ENCODE measurements around the gene WIPF2.

The WIPF2 gene

DNA sequence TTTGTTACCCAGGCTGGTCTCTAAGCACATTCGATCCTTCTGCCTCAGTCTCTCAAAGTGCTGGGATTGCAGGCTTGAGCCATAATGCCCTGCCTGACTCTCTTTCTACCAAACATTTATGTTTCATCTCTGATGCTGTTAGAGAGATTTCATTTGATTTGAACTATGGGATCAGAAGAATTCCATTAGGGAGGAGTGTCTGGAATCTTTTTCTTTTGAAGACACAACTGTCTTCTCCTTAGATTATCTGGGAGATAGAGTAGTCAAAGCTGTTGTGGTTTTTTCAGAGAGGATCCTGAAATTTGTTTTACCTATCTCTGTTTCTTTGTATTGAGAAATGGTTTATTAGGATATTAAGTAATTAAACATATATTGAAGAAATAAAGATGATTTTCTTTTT, 29.4 kb downstream of the WIPF2 start:
- H3K4me1 Mint-ChIP-seq, result peaks cover 3 to 20% of the 10 kb centered on the region in 2 donors
- ATAC-seq (replicated peaks), result no peak
- H3K36me3 Mint-ChIP-seq, result peaks cover 0 to 4% of the 10 kb centered on the region in 2 donors
- no peaks in the 10 kb centered on the region for H3K9me3 Mint-ChIP-seq
- H3K27me3 Mint-ChIP-seq, result no peaks in the 10 kb centered on the region
- H3K27ac Mint-ChIP-seq, result no peak overlapping the region
- no peak for DNase-seq
- H3K4me3 Mint-ChIP-seq, result no peak overlapping the region

DNA sequence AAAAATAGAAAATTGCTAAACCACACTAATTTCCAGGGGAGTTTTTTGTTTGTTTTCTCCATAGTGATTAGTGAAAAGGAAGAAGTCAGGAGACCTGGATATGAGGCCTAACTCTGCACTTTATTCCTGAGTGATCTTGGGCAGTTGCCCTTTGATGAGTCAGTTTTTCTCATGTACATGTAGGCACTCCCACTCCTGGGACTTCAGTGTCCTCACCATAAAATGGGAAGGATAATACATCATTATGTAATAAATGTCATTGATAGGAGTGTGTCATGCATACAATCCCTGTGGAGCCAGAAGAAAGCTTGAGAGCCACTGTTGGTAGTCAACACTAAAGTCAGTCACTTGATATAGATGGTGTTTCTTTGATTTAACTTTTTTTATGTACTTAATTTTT, 32.5 kb downstream of the WIPF2 start:
- Mint-ChIP-seq H3K4me1 (peaks cover 1 to 19% of the 10 kb centered on the region in 2 donors), H3K27ac (no peak overlapping the region), H3K36me3 (peaks cover 2 to 4% of the 10 kb centered on the region in 2 donors), H3K27me3 (no peaks in the 10 kb centered on the region), H3K9me3 (no peaks in the 10 kb centered on the region), H3K4me3 (no peak overlapping the region)
- DNase-seq (no peak), ATAC-seq (replicated peaks) (no peak)

DNA sequence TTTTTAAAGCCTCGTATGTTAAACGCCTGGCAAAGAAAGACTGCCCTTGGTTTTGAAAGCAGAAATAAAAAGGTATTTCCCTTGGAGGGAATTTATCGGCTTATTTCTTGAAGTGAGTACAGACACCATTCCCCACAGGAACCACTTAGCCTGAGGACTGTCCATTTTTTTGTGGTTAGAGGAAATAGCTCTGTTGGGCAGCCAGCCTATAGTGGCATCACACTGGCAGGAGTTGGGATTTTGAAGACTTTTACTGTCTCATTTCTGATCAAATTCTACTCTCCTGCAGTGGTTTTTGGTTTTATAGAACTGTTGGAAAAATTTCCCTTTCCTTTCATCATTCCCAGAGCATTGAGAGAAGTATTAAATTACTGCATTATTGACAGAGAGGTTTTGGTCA, 34.5 kb downstream of the WIPF2 start:
- Mint-ChIP-seq H3K4me3 (no peak overlapping the region), H3K27me3 (no peaks in the 10 kb centered on the region), H3K4me1 (peaks cover 2 to 27% of the 10 kb centered on the region in 2 donors), H3K36me3 (peaks cover 17 to 20% of the 10 kb centered on the region in 2 donors), H3K27ac (no peak overlapping the region), H3K9me3 (no peaks in the 10 kb centered on the region)
- ATAC-seq (replicated peaks), result no peak
- no peak for DNase-seq

DNA sequence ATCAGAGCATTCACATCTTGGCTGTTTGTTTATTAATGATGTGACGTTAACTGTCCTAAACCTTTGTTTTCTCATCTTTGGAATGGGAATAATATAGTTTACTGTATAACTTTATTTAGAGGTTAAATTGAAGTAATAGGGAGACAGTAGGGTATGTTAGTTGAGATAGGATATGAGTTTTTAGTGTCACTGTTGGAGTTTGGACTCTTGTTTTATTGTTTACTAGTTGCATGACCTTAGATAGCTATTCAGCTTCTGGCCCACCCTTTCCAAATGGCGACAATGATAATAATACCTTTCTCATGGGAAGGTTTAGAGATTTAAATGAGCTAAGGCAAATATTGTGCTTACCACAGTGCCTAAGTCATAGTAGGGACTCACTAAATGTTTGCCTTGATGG, 40.4 kb downstream of the WIPF2 start:
- no peak for DNase-seq
- H3K27me3 Mint-ChIP-seq, result no peaks in the 10 kb centered on the region
- no peaks in the 10 kb centered on the region for H3K9me3 Mint-ChIP-seq
- H3K36me3 Mint-ChIP-seq, result peaks cover 26 to 47% of the 10 kb centered on the region in 2 donors
- ATAC-seq (replicated peaks), result no peak
- H3K4me3 Mint-ChIP-seq, result no peak overlapping the region
- H3K27ac Mint-ChIP-seq, result no peak overlapping the region
- peaks cover 11 to 25% of the 10 kb centered on the region in 2 donors for H3K4me1 Mint-ChIP-seq

DNA sequence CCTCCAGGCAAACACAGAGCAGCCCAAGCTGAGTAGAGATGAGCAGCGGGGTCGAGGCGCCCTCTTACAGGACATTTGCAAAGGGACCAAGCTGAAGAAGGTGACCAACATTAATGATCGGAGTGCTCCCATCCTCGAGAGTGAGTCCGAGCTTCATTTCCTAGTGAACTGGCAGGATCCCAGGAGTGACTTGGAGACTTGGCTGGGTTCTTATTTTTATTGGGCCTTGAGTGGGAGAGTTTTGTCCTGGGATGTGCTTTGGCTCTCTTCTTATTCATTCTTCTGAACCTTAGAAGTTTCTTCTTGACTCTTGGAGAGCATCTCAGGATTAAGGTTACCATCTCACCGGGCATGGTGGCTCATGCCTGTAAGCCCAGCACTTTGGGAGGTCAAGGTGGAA, 41.4 kb downstream of the WIPF2 start:
- DNase-seq, result no peak
- Mint-ChIP-seq H3K4me3 (no peak overlapping the region), H3K36me3 (peaks cover 31 to 47% of the 10 kb centered on the region in 2 donors), H3K27me3 (no peaks in the 10 kb centered on the region), H3K27ac (no peak overlapping the region), H3K4me1 (peaks cover 11 to 22% of the 10 kb centered on the region in 2 donors), H3K9me3 (no peaks in the 10 kb centered on the region)
- ATAC-seq (replicated peaks), result no peak

DNA sequence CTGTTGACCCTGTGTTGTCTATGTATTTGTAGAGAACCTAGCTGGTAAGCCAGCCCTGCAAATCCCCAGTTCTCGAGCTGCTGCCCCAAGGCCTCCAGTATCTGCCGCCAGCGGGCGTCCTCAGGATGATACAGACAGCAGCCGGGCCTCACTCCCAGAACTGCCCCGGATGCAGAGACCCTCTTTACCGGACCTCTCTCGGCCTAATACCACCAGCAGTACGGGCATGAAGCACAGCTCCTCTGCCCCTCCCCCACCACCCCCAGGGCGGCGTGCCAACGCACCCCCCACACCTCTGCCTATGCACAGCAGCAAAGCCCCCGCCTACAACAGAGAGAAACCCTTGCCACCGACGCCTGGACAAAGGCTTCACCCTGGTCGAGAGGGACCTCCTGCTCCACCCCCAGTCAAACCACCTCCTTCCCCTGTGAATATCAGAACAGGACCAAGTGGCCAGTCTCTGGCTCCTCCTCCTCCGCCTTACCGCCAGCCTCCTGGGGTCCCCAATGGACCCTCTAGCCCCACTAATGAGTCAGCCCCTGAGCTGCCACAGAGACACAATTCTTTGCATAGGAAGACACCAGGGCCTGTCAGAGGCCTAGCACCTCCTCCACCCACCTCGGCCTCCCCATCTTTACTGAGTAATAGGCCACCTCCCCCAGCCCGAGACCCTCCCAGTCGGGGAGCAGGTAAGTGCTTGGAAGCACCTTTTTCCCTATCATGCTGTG, 45.5 kb downstream of the WIPF2 start:
- no peak for DNase-seq
- ATAC-seq (replicated peaks), result no peak
- Mint-ChIP-seq H3K4me1 (peaks cover 10 to 14% of the 10 kb centered on the region in 2 donors), H3K27ac (no peak overlapping the region), H3K36me3 (peaks cover 17 to 23% of the 10 kb centered on the region in 2 donors), H3K27me3 (no peaks in the 10 kb centered on the region), H3K9me3 (no peaks in the 10 kb centered on the region), H3K4me3 (no peak overlapping the region)

DNA sequence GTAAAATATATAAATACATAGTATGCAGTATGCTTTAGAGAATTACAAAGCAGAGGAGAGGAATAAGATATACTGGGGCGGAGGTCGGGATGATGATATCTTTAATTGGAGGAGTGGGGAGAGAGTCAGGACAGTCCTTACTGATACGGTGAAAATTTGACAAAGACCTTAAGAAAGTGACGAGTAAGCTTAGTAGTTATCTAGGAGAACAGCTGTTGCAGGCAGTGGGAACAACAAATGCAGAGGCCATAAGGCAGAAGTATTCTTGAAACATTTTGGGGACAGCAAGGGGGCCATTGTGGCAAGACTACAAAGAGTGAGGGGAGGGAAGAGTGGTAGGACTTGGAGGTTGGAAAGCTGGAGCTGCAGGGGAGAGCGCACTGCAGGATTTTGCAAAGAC, 46.2 kb downstream of the WIPF2 start:
- no peaks in the 10 kb centered on the region for H3K9me3 Mint-ChIP-seq
- H3K27me3 Mint-ChIP-seq, result no peaks in the 10 kb centered on the region
- DNase-seq, result no peak
- no peak for ATAC-seq (replicated peaks)
- H3K4me1 Mint-ChIP-seq, result peaks cover 10 to 14% of the 10 kb centered on the region in 2 donors
- H3K27ac Mint-ChIP-seq, result no peak overlapping the region
- no peak overlapping the region for H3K4me3 Mint-ChIP-seq
- peaks cover 17 to 21% of the 10 kb centered on the region in 2 donors for H3K36me3 Mint-ChIP-seq

DNA sequence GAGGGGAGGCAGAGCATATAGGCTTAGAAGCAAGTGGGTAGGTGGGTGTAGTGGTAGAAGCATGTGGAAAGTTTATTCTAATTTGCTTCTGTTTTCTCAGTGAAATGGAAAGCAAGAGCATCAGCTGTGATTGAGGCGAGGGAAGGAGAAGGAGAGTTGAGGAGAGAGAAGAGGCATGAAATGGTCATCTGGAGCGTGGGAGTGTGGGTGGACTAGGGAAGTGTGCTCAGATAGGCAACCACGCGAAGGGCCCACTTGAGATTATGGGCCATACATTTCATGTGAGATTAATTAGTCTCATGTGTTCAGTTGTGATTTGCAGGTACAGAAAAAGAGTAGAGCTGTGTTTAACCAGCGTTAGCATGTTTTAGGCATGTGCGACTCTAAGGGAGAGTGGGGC, 47.8 kb downstream of the WIPF2 start:
- no peak for ATAC-seq (replicated peaks)
- Mint-ChIP-seq H3K27ac (no peak overlapping the region), H3K36me3 (peaks cover 19 to 20% of the 10 kb centered on the region in 2 donors), H3K9me3 (no peaks in the 10 kb centered on the region), H3K4me3 (no peak overlapping the region), H3K27me3 (no peaks in the 10 kb centered on the region), H3K4me1 (peaks cover 10 to 13% of the 10 kb centered on the region in 2 donors)
- no peak for DNase-seq

DNA sequence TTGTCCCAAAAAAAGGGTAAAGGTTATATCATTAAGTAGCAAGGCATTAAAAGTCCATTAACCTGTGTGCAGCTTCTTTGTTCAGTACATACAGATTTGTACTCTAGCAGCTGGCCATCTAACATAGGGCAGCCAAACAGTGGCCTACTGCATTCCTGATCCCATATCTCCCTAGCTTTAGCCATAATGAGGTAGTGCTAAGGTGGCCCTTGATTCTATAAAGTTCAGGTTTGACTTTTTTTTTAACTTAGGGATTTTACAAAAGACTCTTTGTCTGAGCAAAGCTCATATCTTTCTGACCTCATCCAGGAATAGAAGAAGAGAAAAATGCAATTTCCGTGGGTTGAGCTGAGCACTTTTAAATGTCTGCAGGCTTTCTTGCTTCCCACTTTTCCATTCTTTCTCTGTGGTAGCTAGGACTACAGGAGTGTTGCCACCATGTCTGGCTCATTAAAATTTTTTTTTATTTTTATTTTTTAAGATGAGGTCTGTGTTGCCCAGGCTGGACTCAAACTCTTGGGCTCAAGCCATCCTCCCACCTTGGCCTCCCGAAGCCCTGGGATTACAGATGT, 49.1 kb downstream of the WIPF2 start:
- DNase-seq (no peak), ATAC-seq (replicated peaks) (no peak)
- Mint-ChIP-seq H3K27ac (no peak overlapping the region), H3K36me3 (peaks cover 17 to 18% of the 10 kb centered on the region in 2 donors), H3K9me3 (no peaks in the 10 kb centered on the region), H3K4me3 (no peak overlapping the region), H3K4me1 (peaks cover 3 to 6% of the 10 kb centered on the region in 2 donors), H3K27me3 (no peaks in the 10 kb centered on the region)

DNA sequence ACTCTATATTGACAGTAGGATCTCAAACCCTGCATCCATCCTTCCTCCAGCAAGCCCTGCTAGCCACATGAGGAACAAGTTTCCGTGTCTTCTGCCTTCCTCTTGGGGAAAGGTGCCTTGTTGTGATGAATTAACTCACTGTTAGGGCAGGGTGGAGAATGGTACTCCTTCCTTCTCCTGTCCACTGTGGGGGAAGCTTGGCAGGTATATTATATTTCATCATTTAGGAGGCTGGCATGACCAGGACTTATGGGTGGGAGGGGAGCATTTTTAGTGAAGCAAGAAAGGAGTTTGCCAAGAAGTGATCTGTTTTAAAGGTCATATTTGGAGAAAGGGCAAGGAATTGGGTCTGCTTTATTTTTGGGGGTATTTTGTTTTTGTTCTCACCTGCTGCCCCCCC, 59.3 kb downstream of the WIPF2 start:
- ATAC-seq (replicated peaks), result no peak
- H3K27me3 Mint-ChIP-seq, result no peaks in the 10 kb centered on the region
- no peaks in the 10 kb centered on the region for H3K9me3 Mint-ChIP-seq
- H3K4me1 Mint-ChIP-seq, result peaks cover 5 to 22% of the 10 kb centered on the region in 2 donors
- H3K36me3 Mint-ChIP-seq, result peaks cover 41 to 59% of the 10 kb centered on the region in 2 donors
- no peak overlapping the region for H3K4me3 Mint-ChIP-seq
- H3K27ac Mint-ChIP-seq, result peak overlapping the region; percentile 52
- no peak for DNase-seq

DNA sequence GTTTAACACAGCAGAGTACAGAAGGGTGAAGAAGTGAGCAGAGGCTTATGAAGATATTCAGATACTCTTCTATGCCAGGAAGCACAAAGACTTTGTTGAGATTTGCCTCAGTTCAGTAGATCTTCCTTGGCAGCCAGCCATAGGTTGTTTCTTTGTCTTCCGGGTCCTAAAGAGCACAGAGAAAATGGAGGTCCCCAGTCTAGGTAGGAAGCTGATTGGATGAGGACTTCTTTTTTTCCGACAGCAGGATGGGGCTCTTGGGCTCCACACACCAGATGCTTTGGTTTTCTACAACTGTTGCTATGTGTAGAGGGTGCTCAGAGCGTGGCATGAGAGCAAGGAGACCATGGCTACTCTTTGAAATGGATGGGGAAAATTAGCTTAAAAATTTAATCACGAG, 60.3 kb downstream of the WIPF2 start:
- Mint-ChIP-seq H3K27ac (no peak overlapping the region), H3K9me3 (no peaks in the 10 kb centered on the region), H3K4me3 (no peak overlapping the region), H3K4me1 (peaks cover 5 to 20% of the 10 kb centered on the region in 2 donors), H3K27me3 (no peaks in the 10 kb centered on the region), H3K36me3 (peaks cover 36 to 56% of the 10 kb centered on the region in 2 donors)
- DNase-seq, result no peak
- no peak for ATAC-seq (replicated peaks)

DNA sequence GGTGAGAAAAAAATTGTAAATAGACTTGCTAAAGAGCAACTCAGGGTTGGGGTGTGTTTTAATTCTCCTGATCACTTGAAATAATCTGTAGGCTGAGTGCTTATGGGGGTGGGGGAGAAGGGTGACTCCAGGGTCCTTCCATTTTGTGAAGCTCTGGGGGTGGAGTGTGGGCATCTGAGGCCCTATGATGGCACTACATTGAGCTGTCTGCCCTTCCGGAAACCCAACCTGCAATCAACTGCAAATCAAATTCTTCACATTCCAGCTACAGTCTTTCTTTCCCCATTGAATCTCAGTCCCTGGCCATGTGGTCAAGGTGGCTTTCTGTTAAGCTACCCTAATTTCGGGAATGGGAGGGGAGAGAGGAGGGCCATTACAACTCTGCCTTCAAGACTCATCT, 62.6 kb downstream of the WIPF2 start:
- DNase-seq (no peak), ATAC-seq (replicated peaks) (no peak)
- peak overlapping the region; percentile 59 for H3K27ac Mint-ChIP-seq
- peaks cover 4 to 6% of the 10 kb centered on the region in 2 donors for H3K4me1 Mint-ChIP-seq
- no peak overlapping the region for H3K4me3 Mint-ChIP-seq
- H3K36me3 Mint-ChIP-seq, result peaks cover 23 to 42% of the 10 kb centered on the region in 2 donors
- no peaks in the 10 kb centered on the region for H3K9me3 Mint-ChIP-seq
- no peaks in the 10 kb centered on the region for H3K27me3 Mint-ChIP-seq

DNA sequence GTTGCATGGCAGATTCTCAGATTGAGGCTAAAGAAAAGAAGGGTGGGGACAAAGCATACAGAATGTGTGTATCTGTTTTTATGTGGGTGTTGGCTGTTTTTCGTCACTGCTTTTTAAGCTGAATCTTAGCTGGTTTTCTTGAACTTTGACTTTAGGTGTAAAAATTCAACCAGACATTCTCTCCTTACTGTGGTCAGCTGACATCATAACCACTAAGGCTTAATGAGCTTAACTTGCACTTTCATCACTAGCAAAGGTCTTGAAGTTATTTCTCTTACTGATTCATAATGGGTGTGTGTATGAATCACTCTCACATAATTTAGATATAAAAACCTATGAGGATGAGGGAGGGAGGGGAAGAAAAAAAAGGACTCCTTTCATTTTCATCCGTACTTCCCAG, 64.6 kb downstream of the WIPF2 start:
- H3K9me3 Mint-ChIP-seq, result no peaks in the 10 kb centered on the region
- peak overlapping the region; percentile 56 for H3K27ac Mint-ChIP-seq
- DNase-seq (no peak), ATAC-seq (replicated peaks) (no peak)
- peaks cover 15 to 34% of the 10 kb centered on the region in 2 donors for H3K36me3 Mint-ChIP-seq
- no peak overlapping the region for H3K4me3 Mint-ChIP-seq
- H3K27me3 Mint-ChIP-seq, result no peaks in the 10 kb centered on the region
- peaks cover 12 to 18% of the 10 kb centered on the region in 2 donors for H3K4me1 Mint-ChIP-seq

DNA sequence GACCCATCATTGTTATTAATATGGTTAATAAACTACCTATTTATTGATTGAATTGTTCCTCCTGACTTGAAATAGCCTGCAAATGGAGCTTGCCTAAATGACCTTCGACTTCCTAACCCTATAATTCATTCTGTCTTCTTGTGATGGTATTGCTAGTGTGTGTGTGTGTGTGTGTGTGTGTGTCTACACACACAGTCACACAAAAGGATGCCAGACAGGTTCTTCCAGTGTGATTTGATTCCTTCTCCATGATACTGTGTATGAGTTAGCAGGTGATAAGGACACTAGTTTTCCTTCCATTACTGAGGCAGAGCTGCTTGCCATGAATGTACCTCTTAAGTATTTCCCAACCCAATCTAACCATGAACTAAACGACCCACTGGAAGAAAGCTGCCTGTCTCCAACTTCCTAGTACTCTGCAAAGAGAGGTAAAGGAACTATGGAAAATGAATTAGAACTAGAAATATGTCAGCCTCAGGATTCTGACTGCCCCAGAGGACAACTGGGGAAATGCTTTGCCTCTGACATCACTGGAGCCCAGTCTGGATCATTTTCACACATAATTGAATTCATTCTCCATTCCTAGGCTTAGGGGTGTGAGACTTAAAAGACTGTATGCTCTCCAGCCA, 65.1 kb downstream of the WIPF2 start:
- Mint-ChIP-seq H3K4me1 (peaks cover 13 to 20% of the 10 kb centered on the region in 2 donors), H3K36me3 (peaks cover 15 to 34% of the 10 kb centered on the region in 2 donors)
- no peak for DNase-seq

DNA sequence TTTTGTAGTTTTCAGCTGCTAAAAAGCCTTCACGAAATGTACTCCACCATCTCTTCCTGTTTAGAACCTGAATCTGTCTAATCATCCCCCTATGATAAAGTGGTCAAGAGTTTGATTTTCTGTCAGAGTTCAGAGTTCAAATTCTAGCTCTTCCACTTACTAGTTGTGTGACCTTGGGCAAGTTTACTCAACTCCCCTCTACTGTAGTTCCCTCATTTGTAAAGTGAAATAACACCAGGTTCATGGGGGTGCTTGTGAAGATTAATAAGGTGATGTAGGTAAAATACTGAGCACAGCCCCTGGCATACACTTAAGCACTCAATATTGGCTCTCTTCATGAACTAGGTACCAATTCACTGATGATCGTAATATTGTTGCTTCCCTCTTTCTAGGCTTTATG, 67.4 kb downstream of the WIPF2 start:
- DNase-seq (no peak), ATAC-seq (replicated peaks) (no peak)
- Mint-ChIP-seq H3K4me1 (peaks cover 19 to 31% of the 10 kb centered on the region in 2 donors), H3K27ac (no peak overlapping the region), H3K36me3 (peaks cover 15 to 30% of the 10 kb centered on the region in 2 donors), H3K9me3 (no peaks in the 10 kb centered on the region), H3K27me3 (no peaks in the 10 kb centered on the region), H3K4me3 (no peak overlapping the region)

More for the DNA sequence above, 65.1 kb downstream of the WIPF2 start:
- Mint-ChIP-seq H3K4me3 (no peak overlapping the region), H3K27ac (no peak overlapping the region), H3K9me3 (no peaks in the 10 kb centered on the region), H3K27me3 (no peaks in the 10 kb centered on the region)
- ATAC-seq (replicated peaks), result no peak
